Cardiac fibroblast (primary cell): Measurements from ENCODE around the gene TMEM225.

ENCODE experiments used
- DNase-seq, 2 donors: peaks; one replicate each; pipeline versions ENCODE4 v3.0.0 to v3.0.0-alpha.2; 2010; ENCODE audit warnings: low read depth in 2 of 2
- H3K4me3 ChIP-seq, 2 donors: replicated peaks in 1 of 2; 1 replicate in 1 of 2; 2 replicates in 1 of 2; pipeline ENCODE4 v1.5.1; 2011; ENCODE audit warnings: low read depth in 2 of 2, low read length in 2 of 2, mild to moderate bottlenecking in 2 of 2, moderate library complexity in 1 of 2
- TF ChIP-seq, protein P1 (sequence below): IDR thresholded peaks from one replicate; pipeline ENCODE4 v1.5.1; 2011; ENCODE audit warnings: low read depth, mild to moderate bottlenecking, low read length, inconsistent platforms

TMEM225 gene

DNA sequence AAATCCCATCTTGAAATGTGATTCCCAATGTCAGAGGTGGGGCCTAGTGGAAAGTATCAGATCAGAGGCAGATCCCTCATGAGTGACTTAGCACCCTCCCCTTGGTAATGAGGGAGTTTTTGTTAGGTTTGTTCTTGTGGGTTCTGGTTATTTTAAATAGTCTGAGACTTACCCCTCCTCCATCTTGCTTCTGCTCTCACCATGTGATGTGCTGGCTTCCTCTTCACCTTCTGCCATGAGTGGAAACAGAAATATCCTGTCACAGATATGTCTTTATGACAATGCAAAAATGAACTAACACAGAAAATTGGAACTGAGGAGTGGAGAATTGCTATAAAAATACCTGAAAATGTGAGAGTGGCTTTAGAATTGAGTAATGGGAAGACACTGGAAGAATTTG is 33.1 kb downstream of the TMEM225 start:
- no peak for DNase-seq
- TF ChIP-seq, protein P1, sequence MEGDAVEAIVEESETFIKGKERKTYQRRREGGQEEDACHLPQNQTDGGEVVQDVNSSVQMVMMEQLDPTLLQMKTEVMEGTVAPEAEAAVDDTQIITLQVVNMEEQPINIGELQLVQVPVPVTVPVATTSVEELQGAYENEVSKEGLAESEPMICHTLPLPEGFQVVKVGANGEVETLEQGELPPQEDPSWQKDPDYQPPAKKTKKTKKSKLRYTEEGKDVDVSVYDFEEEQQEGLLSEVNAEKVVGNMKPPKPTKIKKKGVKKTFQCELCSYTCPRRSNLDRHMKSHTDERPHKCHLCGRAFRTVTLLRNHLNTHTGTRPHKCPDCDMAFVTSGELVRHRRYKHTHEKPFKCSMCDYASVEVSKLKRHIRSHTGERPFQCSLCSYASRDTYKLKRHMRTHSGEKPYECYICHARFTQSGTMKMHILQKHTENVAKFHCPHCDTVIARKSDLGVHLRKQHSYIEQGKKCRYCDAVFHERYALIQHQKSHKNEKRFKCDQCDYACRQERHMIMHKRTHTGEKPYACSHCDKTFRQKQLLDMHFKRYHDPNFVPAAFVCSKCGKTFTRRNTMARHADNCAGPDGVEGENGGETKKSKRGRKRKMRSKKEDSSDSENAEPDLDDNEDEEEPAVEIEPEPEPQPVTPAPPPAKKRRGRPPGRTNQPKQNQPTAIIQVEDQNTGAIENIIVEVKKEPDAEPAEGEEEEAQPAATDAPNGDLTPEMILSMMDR, result no peak
- no peak overlapping the region for H3K4me3 ChIP-seq

DNA sequence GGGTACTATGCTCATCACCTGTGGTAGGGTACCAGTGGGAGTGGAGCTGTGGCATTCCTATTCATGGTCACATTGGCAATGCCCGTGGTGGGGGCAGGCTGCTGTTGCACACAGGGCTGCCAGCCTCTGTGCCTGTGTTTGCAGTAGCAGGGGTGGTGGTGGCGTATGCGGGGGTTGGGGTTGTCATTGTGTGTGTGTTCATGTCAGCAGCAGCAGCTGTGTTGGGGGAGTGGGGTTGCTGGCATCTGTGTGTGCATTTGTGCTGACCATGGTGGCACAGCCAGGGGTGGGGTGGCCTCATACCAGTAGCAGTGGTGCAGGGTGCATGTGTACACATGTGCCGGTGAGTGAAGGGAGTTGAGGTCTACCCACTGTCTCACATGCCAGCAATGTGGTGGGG is 34.4 kb downstream of the TMEM225 start:
- H3K4me3 ChIP-seq, result no peak overlapping the region
- no peak for DNase-seq
- TF ChIP-seq, protein P1, result no peak

DNA sequence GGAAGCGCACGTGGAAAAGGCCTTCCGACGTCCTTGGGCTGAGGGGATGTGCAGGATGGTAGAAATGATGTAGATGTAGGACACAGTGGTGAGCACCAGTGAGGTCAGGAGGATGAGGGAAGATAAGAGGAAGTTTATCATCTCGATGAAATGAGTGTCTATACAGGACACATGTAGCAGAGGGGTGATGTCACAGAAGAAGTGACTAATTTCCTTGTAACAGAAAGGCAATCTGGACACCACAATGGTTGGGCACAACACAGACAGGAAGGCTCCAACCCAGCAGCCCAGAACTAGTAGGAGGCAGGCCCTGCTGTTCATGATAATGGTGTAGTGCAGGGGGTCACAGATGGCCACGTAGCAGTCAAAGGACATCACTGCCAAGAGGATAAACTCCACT is 44.3 kb downstream of the TMEM225 start:
- peak; percentile 13 to 65 for DNase-seq
- TF ChIP-seq, protein P1, result no peak

DNA sequence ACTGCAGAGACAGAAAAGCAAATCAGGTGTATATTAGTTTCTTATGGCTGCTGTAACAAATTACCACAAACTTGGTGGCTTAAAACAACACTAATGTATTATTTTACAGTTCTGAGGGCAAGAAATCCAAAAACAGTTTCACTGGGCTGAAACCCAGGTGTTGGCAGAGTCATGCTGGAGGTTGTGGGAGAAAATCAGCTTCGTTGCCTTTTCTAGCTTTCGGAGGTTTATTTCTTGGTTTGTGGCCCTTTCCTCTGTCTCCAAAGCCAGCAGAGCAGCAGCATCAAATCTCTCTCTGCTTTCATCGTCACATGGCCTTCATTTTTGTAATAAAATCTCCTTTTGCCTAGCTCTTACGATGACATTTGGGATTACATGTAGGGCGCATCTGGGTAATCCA is 46.3 kb downstream of the TMEM225 start:
- no peak overlapping the region for H3K4me3 ChIP-seq
- no peak for DNase-seq
- TF ChIP-seq, protein P1, result no peak

More for the DNA sequence above, 44.3 kb downstream of the TMEM225 start:
- no peak overlapping the region for H3K4me3 ChIP-seq

DNA sequence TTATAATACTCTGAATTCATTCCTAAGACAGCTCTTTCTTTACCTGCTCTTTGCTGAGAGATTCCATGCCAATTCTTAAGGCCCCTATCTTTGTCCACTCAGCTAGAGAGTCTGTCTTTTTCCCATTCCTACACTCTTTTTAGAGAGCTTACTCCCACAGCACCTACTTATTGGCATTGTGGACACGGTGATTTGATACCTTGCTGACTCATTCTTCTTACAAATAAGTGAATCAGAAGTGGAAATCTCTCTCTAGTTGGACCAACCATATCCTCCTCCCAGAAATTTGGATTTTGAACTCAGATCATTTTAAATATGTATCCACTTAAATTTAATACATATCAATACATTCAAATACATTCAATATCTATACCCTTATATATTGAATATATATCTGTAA is 46.8 kb downstream of the TMEM225 start:
- peak in 1 of 2 donors; percentile 2 for DNase-seq
- H3K4me3 ChIP-seq, result no peak overlapping the region
- TF ChIP-seq, protein P1, result no peak

DNA sequence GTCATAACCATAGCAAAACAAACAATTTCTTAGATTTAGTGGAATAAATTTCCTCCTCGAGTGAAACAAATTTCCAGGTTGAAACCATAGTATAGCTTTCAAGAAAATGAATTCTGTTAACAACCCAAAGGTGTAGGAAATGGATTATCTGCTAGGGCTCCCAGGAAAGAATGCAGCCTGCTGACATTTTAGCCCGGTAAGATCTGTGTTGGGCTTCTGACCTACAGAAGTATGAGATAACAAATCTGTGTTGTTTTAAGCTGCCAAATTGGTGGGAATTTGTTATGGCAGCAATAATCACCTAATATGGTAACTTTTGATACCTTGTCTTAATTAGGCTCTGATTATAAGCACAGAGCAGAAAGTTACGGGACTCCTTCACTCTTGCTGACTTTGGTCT is 47.3 kb downstream of the TMEM225 start:
- TF ChIP-seq, protein P1, result no peak
- no peak for DNase-seq
- no peak overlapping the region for H3K4me3 ChIP-seq

DNA sequence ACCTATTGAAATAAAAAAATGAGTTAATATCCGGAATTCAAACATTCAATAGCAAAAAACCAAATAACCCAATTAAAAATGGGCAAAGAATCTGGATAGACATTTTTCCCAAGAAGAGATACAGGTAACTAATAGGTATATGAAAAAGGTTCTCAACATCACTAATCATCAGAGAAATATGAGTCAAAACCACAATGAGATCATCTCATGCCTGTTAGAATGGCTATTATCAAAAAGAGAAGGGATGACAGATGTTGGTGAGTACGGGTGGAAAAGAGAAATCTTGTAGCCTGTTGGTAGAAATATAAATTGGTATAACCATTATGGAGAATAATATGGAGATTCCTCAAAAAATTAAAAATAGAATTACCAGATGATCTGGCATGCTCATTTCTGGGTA is 52.4 kb downstream of the TMEM225 start:
- TF ChIP-seq, protein P1, result no peak
- H3K4me3 ChIP-seq, result no peak overlapping the region
- no peak for DNase-seq
